LNCaP clone FGC (cell line): Measurements from ENCODE around the gene DOCK7.
A peak's percentile ranks its signal among the peaks of the same experiment; 100 is the strongest.

ENCODE experiments used
- DNase-seq: peaks from one replicate; pipeline ENCODE4 v3.0.0-alpha.2; 2011; ENCODE audit warnings: low read depth
- H3K4me3 ChIP-seq: 2 replicates; pipeline ENCODE4 v1.5.1; 2011; ENCODE audit warnings: mild to moderate bottlenecking, low read depth, low read length, control low read depth
- CTCF ChIP-seq: IDR thresholded peaks from 2 replicates; pipeline ENCODE4 v1.5.1; 2012; ENCODE audit warnings: mild to moderate bottlenecking; ENCODE audit not compliant: control insufficient read depth, insufficient read depth; ENCODE audit errors: extremely low read depth

The DOCK7 gene

DNA sequence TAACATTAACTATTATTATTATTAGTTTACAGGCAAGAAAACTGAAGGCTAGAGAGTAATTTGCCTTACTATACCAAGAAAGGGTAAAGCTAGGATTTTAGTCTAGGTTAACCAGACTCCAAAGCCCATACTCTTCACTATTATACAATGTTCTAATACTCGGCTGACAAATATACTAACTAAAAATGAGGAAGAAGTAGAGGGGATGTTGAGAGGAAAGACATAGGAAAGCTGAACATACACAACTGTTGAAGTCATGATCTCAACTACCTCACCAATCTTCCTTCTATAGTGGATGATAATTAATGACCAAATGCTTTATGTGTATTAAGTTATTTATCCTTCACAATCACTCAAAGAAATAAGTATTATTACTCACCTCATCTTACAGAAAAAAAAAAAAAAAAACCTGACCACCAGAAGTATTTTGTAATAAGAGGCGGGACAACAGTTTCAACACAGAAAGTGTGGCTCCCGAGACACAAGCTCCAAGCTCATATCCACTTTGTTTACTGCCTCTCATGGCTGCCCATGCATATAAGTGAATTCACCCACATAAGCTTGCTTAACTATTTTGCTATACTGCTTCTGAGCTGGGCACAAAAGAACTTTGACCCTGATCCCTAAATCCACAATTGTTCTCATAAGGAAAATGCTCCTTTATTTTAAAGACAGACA is 173.3 kb downstream of the DOCK7 start:
- no peak for DNase-seq

DNA sequence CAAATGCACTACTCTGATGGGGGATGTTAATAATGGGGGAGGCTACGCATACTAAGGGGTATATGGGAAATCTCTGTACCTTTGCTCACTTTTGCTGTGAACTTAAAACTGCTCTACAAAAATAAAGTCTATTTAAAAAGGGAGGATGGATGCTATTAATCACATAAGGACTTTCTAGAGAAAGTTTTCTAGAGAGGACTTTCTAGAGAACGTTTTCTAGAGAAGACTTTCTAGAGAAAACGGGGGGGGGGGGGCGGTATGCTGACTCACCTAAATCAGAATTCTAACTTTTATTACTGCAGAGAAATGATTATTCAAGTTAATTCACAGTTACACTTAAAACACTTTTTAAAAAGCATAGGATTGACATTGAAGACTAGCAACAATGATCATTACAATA is 175.2 kb downstream of the DOCK7 start:
- TF ChIP-seq CTCF: no peak
- DNase-seq: no peak
- no peak overlapping the region for H3K4me3 ChIP-seq

More for the DNA sequence above, 173.3 kb downstream of the DOCK7 start:
- H3K4me3 ChIP-seq: no peak overlapping the region
- TF ChIP-seq CTCF: no peak

DNA sequence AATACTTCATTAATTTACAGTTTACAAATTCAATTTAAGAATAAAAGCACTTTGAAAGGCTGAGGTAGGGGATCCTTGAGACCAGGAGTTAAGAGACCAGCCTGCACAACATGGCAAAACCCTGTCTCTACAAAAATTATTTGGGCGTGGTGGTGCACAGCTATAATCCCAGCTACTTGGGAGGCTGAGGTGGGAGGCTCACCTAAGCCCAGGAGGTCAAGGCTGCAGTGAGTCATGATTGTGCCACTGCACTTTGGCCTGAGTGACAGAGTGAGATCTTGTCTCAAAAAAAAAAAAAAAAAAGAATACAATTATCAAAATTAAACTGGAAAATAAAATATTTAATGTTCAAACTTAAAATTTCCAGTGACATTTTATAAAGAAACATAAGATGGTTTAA is 179.2 kb downstream of the DOCK7 start:
- H3K4me3 ChIP-seq: no peak overlapping the region

DNA sequence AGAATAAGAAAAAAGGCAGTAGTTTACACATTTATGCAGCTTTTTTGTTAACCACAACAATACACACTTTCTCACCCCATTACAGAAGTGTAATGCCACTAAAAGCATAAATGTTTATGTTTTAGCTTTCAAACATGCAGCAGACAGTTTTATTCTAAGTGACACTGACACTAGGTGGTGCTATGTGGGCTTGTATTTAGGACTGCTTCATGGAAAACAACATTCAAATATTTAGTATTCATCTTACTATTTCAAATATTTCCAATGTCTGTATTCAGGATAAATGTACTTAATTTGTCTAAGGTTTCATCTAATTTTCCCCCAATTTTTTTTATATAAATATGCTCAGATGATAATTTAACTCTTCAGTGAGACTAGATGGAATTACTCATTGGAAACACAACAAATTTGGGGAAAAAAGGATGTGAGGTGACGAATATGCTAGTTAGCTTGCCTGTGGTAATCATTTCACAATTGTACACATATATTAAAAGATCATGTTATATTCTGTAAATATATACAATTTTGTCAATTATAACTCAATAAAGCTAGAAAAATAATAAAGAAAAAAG is 179.9 kb downstream of the DOCK7 start:
- peak; percentile 76 for TF ChIP-seq CTCF
- DNase-seq: peak; percentile 39
- H3K4me3 ChIP-seq: no peak overlapping the region

More for the DNA sequence above, 179.2 kb downstream of the DOCK7 start:
- no peak for DNase-seq
- no peak for TF ChIP-seq CTCF

- no peak overlapping the region for H3K4me3 ChIP-seq
- no peak for TF ChIP-seq CTCF
- DNase-seq: no peak
Measured at GRCh38 chr1:62500210-62500609, 188.0 kb downstream of the DOCK7 start.

DNA sequence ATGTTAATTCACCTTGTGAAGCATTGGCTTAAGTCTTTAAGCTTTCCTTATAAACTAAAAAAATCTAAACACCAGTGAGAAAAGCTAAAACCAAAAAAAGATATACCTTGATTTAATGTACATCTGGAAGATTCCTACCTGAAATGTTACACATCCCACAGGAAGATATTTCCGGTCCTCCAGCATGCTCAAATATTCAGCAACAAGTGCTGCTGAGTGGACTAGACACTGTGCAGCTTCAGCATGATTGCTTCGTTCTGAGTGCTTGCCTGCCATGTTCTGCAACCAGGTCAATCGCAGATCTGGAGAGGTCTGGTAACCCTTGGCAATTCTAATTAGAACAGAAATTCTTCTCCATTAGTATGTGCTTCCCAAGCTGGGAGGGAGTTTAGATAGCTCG is 194.0 kb downstream of the DOCK7 start:
- TF ChIP-seq CTCF: no peak
- H3K4me3 ChIP-seq: no peak overlapping the region
- DNase-seq: no peak

GRCh38 chr1:62493656-62494055 is 194.5 kb downstream of the DOCK7 start:
- no peak for TF ChIP-seq CTCF
- no peak for DNase-seq
- H3K4me3 ChIP-seq: no peak overlapping the region
